ENCODE measurements around the gene MPV17.

DNA sequence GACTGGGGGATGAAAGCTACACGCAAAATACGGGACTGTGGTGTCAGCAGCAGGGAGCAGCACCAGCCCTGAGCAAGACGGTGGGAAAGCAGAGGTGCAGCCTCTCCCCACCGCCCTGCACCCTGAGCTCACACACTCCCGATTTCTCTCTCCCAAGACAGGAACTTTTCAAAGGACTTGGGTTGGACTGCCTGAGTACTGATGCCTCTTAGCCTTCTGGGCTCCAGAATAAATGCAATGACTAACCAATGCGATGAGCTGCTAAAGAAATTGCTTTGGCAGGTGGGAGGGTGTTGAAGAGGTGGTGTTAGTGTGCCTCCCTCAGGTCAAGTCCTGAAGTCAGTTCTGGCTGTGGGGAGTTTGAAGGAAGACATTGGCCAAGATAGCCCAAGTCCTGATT, 31.0 kb downstream of the MPV17 start:
- TF ChIP-seq, protein P1, sequence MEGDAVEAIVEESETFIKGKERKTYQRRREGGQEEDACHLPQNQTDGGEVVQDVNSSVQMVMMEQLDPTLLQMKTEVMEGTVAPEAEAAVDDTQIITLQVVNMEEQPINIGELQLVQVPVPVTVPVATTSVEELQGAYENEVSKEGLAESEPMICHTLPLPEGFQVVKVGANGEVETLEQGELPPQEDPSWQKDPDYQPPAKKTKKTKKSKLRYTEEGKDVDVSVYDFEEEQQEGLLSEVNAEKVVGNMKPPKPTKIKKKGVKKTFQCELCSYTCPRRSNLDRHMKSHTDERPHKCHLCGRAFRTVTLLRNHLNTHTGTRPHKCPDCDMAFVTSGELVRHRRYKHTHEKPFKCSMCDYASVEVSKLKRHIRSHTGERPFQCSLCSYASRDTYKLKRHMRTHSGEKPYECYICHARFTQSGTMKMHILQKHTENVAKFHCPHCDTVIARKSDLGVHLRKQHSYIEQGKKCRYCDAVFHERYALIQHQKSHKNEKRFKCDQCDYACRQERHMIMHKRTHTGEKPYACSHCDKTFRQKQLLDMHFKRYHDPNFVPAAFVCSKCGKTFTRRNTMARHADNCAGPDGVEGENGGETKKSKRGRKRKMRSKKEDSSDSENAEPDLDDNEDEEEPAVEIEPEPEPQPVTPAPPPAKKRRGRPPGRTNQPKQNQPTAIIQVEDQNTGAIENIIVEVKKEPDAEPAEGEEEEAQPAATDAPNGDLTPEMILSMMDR (IDR thresholded peaks at IDR 0.05 in 2 of 3, conservative IDR thresholded peaks at IDR 0.05 in 1 of 3; ENCODE audit: insufficient read depth in 2 of 3, low read depth in 1 of 3, low read length in 3 of 3): peak; percentile 57 to 64 (median 58)
- TF ChIP-seq ETV5 (CRISPR knock-in tag; IDR thresholded peaks at IDR 0.05; ENCODE audit: low read depth): no peak
- TF ChIP-seq RBBP5 (IDR thresholded peaks at IDR 0.05; ENCODE audit: borderline replicate concordance, insufficient read depth, low read length, poor library complexity, severe bottlenecking): no peak
- TF ChIP-seq SIX5 (IDR thresholded peaks at IDR 0.05; ENCODE audit: borderline replicate concordance in 1 of 2, insufficient read depth in 1 of 2, low read depth in 1 of 2, low read length in 2 of 2): no peak
- TF ChIP-seq ZNF444 (CRISPR knock-in tag; IDR thresholded peaks at IDR 0.05): no peak
- no peak for TF ChIP-seq GTF2F1 (IDR thresholded peaks at IDR 0.05; ENCODE audit: low read depth, low read length)
- no peak for TF ChIP-seq KAT2B (IDR thresholded peaks at IDR 0.05; ENCODE audit: low read depth, low read length)
- TF ChIP-seq POLR2AphosphoS5 (IDR thresholded peaks at IDR 0.05; ENCODE audit: control insufficient read depth, insufficient read depth, low read depth, low read length): no peak
- TF ChIP-seq, protein P2, sequence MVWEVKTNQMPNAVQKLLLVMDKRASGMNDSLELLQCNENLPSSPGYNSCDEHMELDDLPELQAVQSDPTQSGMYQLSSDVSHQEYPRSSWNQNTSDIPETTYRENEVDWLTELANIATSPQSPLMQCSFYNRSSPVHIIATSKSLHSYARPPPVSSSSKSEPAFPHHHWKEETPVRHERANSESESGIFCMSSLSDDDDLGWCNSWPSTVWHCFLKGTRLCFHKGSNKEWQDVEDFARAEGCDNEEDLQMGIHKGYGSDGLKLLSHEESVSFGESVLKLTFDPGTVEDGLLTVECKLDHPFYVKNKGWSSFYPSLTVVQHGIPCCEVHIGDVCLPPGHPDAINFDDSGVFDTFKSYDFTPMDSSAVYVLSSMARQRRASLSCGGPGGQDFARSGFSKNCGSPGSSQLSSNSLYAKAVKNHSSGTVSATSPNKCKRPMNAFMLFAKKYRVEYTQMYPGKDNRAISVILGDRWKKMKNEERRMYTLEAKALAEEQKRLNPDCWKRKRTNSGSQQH (CRISPR knock-in tag; IDR thresholded peaks at IDR 0.05): no peak
- TF ChIP-seq BCL6 (CRISPR knock-in tag; IDR thresholded peaks at IDR 0.05): no peak
- no peak for TF ChIP-seq ZNF175 (CRISPR knock-in tag; IDR thresholded peaks at IDR 0.05; ENCODE audit: low read depth)
- TF ChIP-seq SMAD3 (CRISPR knock-in tag; conservative IDR thresholded peaks at IDR 0.05): no peak
- TF ChIP-seq, protein P3, sequence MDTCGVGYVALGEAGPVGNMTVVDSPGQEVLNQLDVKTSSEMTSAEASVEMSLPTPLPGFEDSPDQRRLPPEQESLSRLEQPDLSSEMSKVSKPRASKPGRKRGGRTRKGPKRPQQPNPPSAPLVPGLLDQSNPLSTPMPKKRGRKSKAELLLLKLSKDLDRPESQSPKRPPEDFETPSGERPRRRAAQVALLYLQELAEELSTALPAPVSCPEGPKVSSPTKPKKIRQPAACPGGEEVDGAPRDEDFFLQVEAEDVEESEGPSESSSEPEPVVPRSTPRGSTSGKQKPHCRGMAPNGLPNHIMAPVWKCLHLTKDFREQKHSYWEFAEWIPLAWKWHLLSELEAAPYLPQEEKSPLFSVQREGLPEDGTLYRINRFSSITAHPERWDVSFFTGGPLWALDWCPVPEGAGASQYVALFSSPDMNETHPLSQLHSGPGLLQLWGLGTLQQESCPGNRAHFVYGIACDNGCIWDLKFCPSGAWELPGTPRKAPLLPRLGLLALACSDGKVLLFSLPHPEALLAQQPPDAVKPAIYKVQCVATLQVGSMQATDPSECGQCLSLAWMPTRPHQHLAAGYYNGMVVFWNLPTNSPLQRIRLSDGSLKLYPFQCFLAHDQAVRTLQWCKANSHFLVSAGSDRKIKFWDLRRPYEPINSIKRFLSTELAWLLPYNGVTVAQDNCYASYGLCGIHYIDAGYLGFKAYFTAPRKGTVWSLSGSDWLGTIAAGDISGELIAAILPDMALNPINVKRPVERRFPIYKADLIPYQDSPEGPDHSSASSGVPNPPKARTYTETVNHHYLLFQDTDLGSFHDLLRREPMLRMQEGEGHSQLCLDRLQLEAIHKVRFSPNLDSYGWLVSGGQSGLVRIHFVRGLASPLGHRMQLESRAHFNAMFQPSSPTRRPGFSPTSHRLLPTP (IDR thresholded peaks at IDR 0.05; ENCODE audit: borderline replicate concordance, extremely low read depth, insufficient read length): no peak

Measured in K562 (cell line).